Memory B cell (primary cell): Measurements from ENCODE around the gene C1orf56.
A peak's percentile ranks its signal among the peaks of the same experiment; 100 is the strongest.

Experiments
- ATAC-seq: fragments of 150-1000 bp; cut with Tn5 transposase; 2 replicates; pipeline ENCODE4 v1.10.0; 2021; ENCODE audit warnings: low read depth, mild to moderate bottlenecking, moderate library complexity
- DNase-seq, 2 donors: peaks; one replicate each; pipeline ENCODE4 v3.0.0; 2022; ENCODE audit warnings: low spot score in 2 of 2
- H3K27ac Mint-ChIP-seq: one replicate; pipeline ENCODE4 v1.8.0; 2022; ENCODE audit warnings: mild to moderate bottlenecking, moderate library complexity, mixed read lengths
- H3K27me3 Mint-ChIP-seq: one replicate; pipeline ENCODE4 v1.8.0; 2022; ENCODE audit warnings: mixed read lengths
- H3K36me3 Mint-ChIP-seq: one replicate; pipeline ENCODE4 v1.8.0; 2022; ENCODE audit warnings: mild to moderate bottlenecking, mixed read lengths
- H3K4me1 Mint-ChIP-seq: one replicate; pipeline ENCODE4 v1.8.0; 2022; ENCODE audit warnings: mixed read lengths
- H3K4me3 Mint-ChIP-seq: one replicate; pipeline ENCODE4 v1.8.0; 2022; ENCODE audit warnings: mild to moderate bottlenecking, moderate library complexity, mixed read lengths
- H3K9me3 Mint-ChIP-seq: one replicate; pipeline ENCODE4 v1.8.0; 2022; ENCODE audit warnings: mixed read lengths

Gene C1orf56

DNA sequence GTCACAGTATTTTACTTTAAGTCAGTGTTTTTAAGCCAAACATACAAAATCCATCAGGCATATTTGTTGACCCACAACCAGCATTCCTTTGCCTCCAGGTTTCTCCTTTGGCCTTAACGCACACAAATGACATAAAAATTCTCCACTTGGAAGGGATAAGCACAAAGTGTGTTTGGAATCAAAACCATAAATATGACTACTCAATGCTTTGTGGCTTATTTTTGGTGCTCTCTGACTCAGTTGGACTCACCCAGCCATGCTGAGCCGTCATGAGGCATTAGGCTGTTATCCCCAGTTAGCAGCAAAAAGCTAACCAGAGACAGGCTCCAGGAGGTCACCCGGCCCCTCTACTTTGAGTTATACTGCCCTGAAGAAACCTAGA lies 38.4 kb upstream of the C1orf56 start:
- Mint-ChIP-seq H3K27ac (peak overlapping the region; percentile 98), H3K4me3 (peak overlapping the region; percentile 100), H3K27me3 (no peaks in the 10 kb centered on the region), H3K4me1 (peaks cover 42% of the 10 kb centered on the region), H3K9me3 (no peaks in the 10 kb centered on the region), H3K36me3 (peaks cover 4% of the 10 kb centered on the region)
- no peak for DNase-seq
- ATAC-seq = no peak

DNA sequence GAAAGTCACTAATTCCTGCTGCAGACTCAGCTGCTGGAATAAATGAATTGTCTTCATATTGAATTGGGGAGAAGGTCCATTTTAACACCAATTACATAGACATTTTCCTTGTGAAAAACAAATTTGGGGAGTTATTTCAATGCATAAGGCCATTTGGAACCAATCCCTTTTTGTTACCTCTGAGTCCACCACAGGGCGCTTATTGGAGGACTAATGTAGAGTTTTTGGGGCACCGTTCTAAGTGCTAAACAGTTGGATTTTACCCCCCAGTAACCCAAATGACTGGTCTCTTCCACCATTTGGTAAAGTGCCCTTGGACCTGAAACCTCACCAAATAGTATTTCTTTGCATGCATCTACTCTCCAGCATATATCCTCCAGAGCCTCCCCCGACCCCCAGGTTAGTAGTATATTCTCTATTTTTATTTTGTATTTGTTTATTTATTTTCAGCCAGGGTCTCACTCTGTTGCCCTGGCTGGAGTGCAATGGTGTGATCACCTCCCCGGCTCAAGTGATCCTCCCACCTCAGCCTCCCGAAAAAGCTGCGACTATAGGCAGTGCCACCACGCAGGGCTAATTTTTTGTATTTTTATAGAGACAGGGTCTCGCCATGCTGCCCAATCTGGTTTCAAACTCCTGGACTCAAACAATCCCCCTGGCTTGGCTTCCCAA lies 37.7 kb upstream of the C1orf56 start:
- Mint-ChIP-seq H3K4me3 (peak overlapping the region; percentile 100), H3K36me3 (peaks cover 4% of the 10 kb centered on the region), H3K27ac (no peak overlapping the region), H3K27me3 (no peaks in the 10 kb centered on the region), H3K9me3 (no peaks in the 10 kb centered on the region), H3K4me1 (peaks cover 42% of the 10 kb centered on the region)
- no peak for DNase-seq
- no peak for ATAC-seq

DNA sequence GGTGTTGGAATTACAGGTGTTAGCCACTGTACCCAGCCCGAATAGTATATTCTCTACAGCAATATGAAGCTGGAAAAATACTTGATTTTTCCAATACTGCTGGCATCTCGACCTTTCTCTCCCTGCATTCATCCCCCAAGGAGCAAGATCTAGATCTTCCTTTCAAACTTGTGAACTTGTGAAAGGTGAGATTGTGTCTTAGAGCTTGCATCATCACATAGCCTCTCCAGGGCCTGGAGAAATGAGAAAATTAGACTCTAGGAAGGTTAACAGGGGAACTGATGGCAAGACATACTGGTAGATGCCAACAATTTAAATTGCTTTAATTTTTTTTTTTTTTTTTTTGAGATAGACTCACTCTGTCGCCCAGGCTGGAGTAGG lies 37.2 kb upstream of the C1orf56 start:
- Mint-ChIP-seq H3K27me3 (no peaks in the 10 kb centered on the region), H3K4me1 (peaks cover 41% of the 10 kb centered on the region), H3K27ac (no peak overlapping the region), H3K4me3 (no peak overlapping the region), H3K36me3 (peaks cover 4% of the 10 kb centered on the region), H3K9me3 (no peaks in the 10 kb centered on the region)
- DNase-seq (no peak), ATAC-seq (no peak)

DNA sequence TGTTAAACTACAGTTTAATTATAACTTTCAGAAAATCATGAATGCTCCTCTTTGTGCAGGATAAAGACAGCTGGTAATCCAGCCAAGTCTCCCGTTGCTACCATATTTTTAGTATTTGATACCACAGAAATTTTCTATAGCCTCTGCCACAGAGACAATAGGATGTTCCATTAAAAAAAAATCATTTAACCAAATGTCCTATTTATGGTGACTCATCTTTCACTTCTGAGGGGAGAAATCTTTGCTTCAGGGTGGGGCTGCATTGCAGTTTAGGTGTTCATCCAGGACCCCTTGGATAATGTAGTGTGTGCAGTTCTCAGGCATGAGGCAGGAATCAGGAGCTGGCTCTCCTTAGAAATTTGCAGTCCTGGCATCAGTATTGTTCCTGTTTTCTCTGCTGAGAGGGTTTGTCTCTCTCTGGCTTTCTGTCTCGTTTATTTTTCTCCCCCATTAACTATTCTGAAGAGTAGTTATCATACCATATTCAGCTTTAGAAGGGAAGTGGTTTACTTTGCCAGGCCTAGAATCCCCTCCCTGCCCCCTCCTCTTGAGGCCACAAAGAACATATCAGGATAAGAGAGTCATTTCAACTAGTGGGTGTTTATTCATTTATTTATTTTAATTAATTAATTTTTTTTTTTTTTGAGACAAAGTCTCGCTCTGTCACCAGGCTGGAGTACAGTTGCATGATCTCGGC lies 36.2 kb upstream of the C1orf56 start:
- Mint-ChIP-seq H3K4me3 (no peak overlapping the region), H3K4me1 (peaks cover 31% of the 10 kb centered on the region), H3K27me3 (no peaks in the 10 kb centered on the region), H3K9me3 (no peaks in the 10 kb centered on the region), H3K36me3 (peaks cover 4% of the 10 kb centered on the region), H3K27ac (no peak overlapping the region)
- no peak for DNase-seq
- ATAC-seq = no peak

DNA sequence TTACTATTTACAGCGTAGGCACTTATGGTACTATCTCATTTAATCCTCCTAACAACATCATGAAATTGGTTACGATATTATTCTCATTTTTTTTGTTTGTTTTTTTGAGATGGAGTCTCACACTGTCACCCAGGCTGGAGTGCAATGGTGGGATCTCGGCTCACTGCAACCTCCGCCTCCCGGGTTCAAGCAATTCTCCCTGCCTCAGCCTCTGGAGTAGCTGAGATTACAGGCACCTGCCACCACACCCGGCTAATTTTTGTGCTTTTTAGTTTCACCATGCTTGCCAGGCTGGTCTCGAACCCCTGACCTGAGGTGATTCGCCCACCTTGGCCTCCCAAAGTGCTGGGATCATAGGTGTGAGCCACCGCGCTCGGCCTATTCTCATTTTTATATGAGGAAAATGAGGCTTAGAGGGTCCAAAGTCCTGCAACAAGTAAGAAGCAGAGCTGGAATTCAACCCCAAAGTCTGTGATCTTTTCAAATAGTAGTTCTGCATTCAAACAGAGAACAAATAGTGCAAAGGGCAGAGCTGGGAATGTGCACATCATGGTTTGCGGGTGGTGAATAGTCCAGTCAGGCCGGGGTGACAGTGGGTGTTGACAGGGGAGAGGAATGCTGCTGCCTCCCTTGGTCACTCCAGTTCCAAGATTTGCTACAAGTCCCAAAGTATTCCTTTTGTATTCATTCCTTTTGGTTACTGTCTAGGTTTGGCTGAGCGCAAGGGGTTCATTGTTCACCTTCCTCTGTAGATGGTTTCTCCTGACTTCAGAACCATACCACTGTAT lies 34.7 kb upstream of the C1orf56 start:
- Mint-ChIP-seq H3K4me3 (no peak overlapping the region), H3K36me3 (peaks cover 4% of the 10 kb centered on the region), H3K4me1 (peaks cover 19% of the 10 kb centered on the region), H3K9me3 (no peaks in the 10 kb centered on the region), H3K27ac (no peak overlapping the region), H3K27me3 (no peaks in the 10 kb centered on the region)
- no peak for ATAC-seq
- no peak for DNase-seq

DNA sequence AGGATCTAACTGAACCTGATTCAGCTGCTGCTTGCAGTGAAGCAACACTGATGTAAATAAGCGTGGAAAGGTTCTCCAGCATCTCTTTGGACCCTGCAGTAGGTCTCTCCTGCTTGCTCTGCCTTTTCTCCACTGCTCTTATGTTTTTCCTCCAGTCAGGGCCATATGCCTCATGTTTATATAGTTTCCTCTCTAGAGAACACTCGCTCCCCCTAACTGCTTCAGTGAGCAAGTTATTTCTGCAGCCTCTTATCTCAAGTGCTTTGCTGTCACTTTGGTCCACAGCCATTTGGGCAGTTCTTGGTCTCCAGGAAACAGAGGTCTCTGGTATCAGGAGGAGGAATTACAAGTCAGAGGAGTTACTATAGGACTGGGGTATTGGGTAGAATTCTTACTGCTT lies 34.0 kb upstream of the C1orf56 start:
- H3K36me3 Mint-ChIP-seq = peaks cover 7% of the 10 kb centered on the region
- no peaks in the 10 kb centered on the region for H3K27me3 Mint-ChIP-seq
- H3K4me3 Mint-ChIP-seq = no peak overlapping the region
- ATAC-seq (no peak), DNase-seq (no peak)
- H3K27ac Mint-ChIP-seq = no peak overlapping the region
- H3K9me3 Mint-ChIP-seq = no peaks in the 10 kb centered on the region
- peaks cover 16% of the 10 kb centered on the region for H3K4me1 Mint-ChIP-seq

DNA sequence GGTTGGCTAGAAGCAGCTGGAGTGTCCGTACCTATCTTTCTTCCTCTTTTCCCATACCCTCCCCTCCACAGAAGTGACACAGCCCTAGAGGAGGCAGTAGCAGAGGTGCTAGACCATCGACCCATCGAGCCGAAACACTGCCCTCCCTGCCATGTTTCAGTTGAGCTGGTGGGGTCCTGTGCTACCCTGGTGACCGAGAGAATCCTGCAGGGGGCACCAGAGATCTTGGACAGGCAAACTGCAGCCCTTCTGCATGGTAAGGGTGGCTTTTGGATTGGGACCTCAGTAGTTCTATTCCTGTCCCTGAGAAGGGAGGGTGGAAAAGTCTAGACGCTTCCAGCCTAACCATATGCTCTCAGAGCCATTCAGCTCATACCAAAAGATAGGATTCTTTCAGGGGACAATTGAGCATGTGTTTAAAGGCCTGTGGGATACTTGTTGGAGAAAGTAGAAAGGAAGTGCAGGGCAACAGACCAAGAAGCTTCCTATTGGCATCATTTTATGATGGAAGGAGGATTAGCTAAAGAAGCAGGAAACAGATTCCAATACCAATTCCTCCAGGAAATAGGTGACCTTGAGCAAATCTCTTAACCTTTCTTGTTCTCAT lies 22.9 kb upstream of the C1orf56 start:
- Mint-ChIP-seq H3K4me1 (peaks cover 7% of the 10 kb centered on the region), H3K9me3 (no peaks in the 10 kb centered on the region), H3K27me3 (no peaks in the 10 kb centered on the region), H3K36me3 (peaks cover 16% of the 10 kb centered on the region), H3K4me3 (no peak overlapping the region), H3K27ac (no peak overlapping the region)
- ATAC-seq (peak; percentile 99), DNase-seq (peak; percentile 78 to 80)

DNA sequence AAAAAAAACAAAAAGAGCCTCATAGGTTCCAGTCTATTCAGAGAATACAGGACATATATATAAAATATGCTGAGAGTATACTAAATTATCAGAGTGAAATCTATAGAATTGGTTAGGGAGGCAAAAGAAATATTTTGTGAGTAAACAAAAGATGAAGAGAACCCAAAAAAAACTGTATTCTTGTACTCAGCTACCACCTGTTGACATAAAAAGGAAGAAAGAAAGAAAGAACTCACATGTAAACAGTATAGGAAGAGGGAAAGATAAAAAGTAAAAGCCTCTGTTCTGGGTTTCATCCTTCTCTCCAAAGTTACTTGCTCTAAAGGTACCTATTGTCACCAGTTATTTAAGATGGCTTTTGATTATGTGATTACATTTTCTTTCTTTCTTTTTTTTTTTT lies 21.1 kb upstream of the C1orf56 start:
- Mint-ChIP-seq H3K36me3 (peaks cover 23% of the 10 kb centered on the region), H3K27me3 (no peaks in the 10 kb centered on the region), H3K4me3 (no peak overlapping the region), H3K9me3 (no peaks in the 10 kb centered on the region), H3K27ac (no peak overlapping the region), H3K4me1 (peaks cover 7% of the 10 kb centered on the region)
- ATAC-seq = no peak
- no peak for DNase-seq

DNA sequence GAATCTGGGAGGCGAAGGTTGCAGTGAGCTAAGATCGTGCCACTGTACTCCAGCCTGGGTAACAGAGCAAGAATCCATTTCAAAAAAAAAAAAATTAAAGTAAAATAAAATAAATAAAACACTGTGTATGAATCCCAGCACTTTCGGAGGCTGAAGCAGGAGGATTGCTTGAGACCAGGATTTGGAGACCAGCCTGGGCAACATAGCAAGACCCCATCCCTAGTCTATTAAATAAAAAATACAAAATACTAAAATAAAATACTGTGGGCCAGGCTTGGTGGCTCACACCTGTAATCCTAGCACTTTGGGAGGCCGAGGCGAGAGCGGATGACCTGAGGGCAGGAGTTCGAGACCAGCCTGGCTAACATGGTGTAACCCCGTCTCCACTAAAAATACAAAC lies 15.4 kb upstream of the C1orf56 start:
- DNase-seq (no peak), ATAC-seq (no peak)
- H3K27me3 Mint-ChIP-seq = no peaks in the 10 kb centered on the region
- H3K9me3 Mint-ChIP-seq = no peaks in the 10 kb centered on the region
- no peak overlapping the region for H3K4me3 Mint-ChIP-seq
- H3K4me1 Mint-ChIP-seq = no peaks in the 10 kb centered on the region
- no peak overlapping the region for H3K27ac Mint-ChIP-seq
- H3K36me3 Mint-ChIP-seq = peaks cover 36% of the 10 kb centered on the region

DNA sequence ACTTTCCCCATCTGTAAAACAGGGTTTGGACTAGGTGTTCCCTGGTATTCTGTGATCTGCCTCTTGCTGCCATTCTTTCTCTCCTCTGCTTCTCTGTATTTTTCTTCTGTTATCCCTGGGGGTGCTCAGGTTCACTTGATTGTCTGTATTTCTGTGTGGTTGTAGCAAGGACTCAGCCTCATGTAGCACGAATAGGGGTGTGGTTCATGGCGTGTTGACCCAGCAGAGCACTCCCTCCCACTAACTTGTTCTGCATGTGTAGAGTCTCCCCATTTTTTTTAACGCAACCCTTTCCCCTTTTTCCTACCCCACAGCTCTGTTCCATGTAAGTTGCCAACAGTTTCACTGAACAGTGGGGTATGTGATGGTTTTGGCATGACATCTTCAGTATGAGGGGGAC lies 12.4 kb upstream of the C1orf56 start:
- H3K4me3 Mint-ChIP-seq = no peak overlapping the region
- no peaks in the 10 kb centered on the region for H3K27me3 Mint-ChIP-seq
- no peaks in the 10 kb centered on the region for H3K9me3 Mint-ChIP-seq
- peak overlapping the region; percentile 4 for H3K27ac Mint-ChIP-seq
- ATAC-seq (no peak), DNase-seq (no peak)
- H3K36me3 Mint-ChIP-seq = peaks cover 31% of the 10 kb centered on the region
- H3K4me1 Mint-ChIP-seq = no peaks in the 10 kb centered on the region

DNA sequence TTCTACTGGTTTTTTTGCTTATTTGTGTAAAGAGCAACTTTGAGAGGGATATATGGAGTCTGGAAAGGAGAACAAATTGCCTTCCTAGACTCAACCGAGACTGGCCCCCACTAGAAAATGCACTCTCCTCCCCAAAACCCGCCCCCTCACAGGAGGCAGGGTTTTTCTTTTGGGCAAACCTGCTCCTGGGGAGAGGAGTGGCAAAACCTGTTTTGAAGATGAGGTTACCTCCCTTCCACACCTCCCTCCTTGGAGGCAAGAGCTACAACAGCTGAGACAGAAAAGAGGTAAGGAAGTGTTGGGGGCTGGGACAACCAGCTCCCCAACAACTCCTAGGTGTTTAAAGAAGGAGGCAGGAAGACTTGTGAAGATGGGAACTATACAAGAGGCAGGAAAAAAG lies 11.2 kb upstream of the C1orf56 start, which contains the start of gene BNIPL:
BNIPL (plus strand) TSS at position 231 of the 400 bp plus-strand sequence; CDS start at position 371, 140 bp downstream.
- Mint-ChIP-seq H3K27ac (no peak within 1 kb of the TSS), H3K4me3 (no peak within 1 kb of the TSS), H3K4me1 (no peaks in the 10 kb centered on the region)

DNA sequence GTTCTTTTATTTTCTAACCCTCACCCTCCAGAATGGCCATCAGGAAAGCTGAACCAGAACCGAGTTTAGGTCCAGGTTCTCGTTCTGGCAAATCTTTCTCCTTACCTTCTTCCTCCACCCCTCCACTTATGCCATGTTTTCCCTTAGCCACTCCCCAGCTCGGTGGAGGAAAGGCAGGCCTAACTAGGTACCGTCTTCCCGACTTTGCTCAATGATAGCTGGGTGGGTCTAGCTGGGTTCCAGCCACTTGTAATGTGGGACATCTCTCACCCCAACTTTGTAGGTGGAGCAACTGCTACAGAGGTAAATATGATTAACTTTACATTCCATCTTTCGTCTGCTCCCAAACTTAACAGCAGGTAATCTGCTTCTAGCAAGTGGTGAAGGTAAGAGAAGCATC lies 10.5 kb upstream of the C1orf56 start:
- H3K9me3 Mint-ChIP-seq = no peaks in the 10 kb centered on the region
- no peak overlapping the region for H3K4me3 Mint-ChIP-seq
- no peaks in the 10 kb centered on the region for H3K27me3 Mint-ChIP-seq
- no peaks in the 10 kb centered on the region for H3K4me1 Mint-ChIP-seq
- H3K27ac Mint-ChIP-seq = no peak overlapping the region
- DNase-seq = no peak
- ATAC-seq = no peak
- peaks cover 24% of the 10 kb centered on the region for H3K36me3 Mint-ChIP-seq

More for the DNA sequence above, 11.2 kb upstream of the C1orf56 start, which contains the start of gene BNIPL:
- no peaks in the 10 kb centered on the region for H3K9me3 Mint-ChIP-seq
- DNase-seq = no peak
- H3K27me3 Mint-ChIP-seq = no peaks in the 10 kb centered on the region
- no peak for ATAC-seq
- peaks cover 27% of the 10 kb centered on the region for H3K36me3 Mint-ChIP-seq

DNA sequence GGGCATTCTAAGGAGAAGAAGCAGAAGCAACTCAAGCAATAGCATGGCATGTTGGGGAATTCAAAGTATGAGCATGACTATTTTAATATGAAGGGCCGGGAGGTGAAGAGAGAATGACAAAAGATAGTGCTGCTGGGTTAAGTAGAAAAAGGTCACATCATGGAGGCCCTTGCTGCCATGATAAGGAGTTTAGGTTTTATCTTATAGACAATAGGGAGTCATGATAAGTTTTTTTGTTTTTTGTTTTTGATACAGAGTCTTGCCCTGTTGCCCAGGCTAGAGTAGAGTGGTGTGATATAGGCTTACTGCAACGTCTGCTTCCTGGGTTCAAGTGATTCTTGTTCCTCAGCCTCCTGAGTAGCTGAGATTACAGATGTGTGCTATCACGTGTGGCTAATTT lies 8.0 kb upstream of the C1orf56 start:
- Mint-ChIP-seq H3K4me1 (peaks cover 2% of the 10 kb centered on the region), H3K4me3 (no peak overlapping the region), H3K9me3 (no peaks in the 10 kb centered on the region), H3K36me3 (peaks cover 18% of the 10 kb centered on the region), H3K27ac (no peak overlapping the region), H3K27me3 (no peaks in the 10 kb centered on the region)
- ATAC-seq (no peak), DNase-seq (no peak)

DNA sequence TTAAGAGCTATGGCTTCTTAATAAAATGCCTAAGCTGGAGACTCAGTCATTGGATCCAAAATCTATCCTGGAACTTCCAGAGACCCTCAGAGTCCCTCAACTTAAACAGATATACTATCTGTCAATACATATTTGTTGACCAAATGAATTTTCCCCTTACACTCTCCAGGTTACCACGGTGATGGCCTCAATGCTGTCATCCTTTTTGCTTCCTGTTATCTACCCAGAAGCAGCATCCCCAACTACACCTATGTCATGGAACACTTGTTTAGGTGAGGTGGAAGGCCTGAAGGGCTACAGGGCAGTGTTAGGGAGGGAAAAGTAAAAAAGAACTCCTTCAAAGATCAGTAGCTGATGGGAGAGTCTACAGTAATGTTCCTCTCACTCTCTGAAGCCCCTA lies 4.4 kb upstream of the C1orf56 start:
- H3K36me3 Mint-ChIP-seq = peaks cover 8% of the 10 kb centered on the region
- H3K4me3 Mint-ChIP-seq = no peak overlapping the region
- ATAC-seq (no peak), DNase-seq (no peak)
- H3K27ac Mint-ChIP-seq = no peak overlapping the region
- H3K9me3 Mint-ChIP-seq = no peaks in the 10 kb centered on the region
- no peaks in the 10 kb centered on the region for H3K27me3 Mint-ChIP-seq
- peaks cover 4% of the 10 kb centered on the region for H3K4me1 Mint-ChIP-seq
